ENCODE measurements around the gene DACT3. TPM values are rescaled to one million over a fixed set of nuclear protein-coding genes. Genes with fewer than 3 reads are reported as not detected.
A peak's percentile ranks its signal among the peaks of the same experiment; 100 is the strongest.

Gene DACT3
- total RNA-seq, 2 donors from 2014 or later, result 0.99 to 4.4 TPM

DNA sequence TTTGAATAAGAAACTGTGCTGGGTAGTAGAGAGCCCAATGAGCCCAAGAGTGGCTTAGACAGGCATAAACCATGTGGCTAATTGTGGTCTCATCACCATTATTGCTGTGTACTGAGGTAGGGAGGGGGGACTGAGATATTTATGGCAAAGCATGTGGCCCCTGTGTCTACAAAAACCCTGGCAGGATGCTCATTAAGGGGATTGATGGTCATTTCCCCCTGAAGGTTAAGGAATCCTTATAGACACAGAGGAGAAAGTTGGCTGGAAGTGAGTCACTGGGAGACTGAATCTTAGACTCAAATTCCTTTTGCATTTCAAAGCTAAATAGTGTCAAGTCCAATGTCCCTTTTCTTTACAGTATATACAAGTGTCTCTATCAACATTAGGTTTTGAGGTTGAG is 9.8 kb upstream of the DACT3 start:
- Histone ChIP-seq H3K9me3 (no peaks in the 10 kb centered on the region), H3K36me3 (replicated peaks in 1 of 2; ENCODE audit: insufficient read depth in 1 of 2, low read depth in 2 of 2) (peaks cover 8 to 14% of the 10 kb centered on the region in 2 donors)
- no peak for DNase-seq

DNA sequence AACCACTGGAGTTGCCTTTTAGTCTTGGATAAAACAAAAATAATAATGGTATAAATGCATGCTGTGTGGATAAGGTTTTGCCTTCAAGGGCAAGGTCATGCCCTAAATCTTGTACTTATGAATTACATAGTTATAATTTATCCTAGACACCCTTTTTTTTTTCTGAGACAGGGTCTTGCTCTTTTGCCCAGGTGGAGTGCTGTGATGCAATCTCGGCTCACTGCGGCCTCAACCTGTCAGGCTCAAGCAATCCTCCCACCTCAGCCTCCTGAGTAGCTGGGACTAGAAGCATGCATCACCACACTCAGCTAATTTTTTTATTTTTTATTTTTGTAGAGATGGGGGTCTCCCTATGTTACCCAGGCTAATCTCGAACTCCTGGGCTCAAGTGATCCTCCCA is 7.7 kb upstream of the DACT3 start:
- DNase-seq, result no peak
- Histone ChIP-seq H3K4me3 (no peak overlapping the region), H3K27ac (no peak overlapping the region), H3K36me3 (replicated peaks in 1 of 2; ENCODE audit: insufficient read depth in 1 of 2, low read depth in 2 of 2) (peaks cover under 1 to 4% of the 10 kb centered on the region in 2 donors), H3K27me3 (no peaks in the 10 kb centered on the region), H3K9me3 (no peaks in the 10 kb centered on the region), H3K4me1 (no peaks in the 10 kb centered on the region)
- TF ChIP-seq CTCF (IDR thresholded peaks at IDR 0.05), result no peak
- no peak for TF ChIP-seq POLR2A (IDR thresholded peaks at IDR 0.05)
- intact Hi-C loops (cut with DNase I), result loop anchor here (5.0 kb wide), 1 partner anchor 56 kb away; no protein-coding TSS in a partner anchor
- ATAC-seq, result no peak
- 90 to 93% methylated on average over 3 of the region's 3 CpGs for WGBS, 2 donors

More for the DNA sequence above, 9.8 kb upstream of the DACT3 start:
- Histone ChIP-seq H3K4me1 (no peaks in the 10 kb centered on the region), H3K27ac (no peak overlapping the region), H3K4me3 (no peak overlapping the region), H3K27me3 (no peaks in the 10 kb centered on the region)
- TF ChIP-seq CTCF (IDR thresholded peaks at IDR 0.05), result no peak
- TF ChIP-seq POLR2A (IDR thresholded peaks at IDR 0.05), result no peak
- intact Hi-C loops (cut with DNase I), result no loop called here
- no peak for ATAC-seq

GRCh38 chr19:46665072-46665471 is 4.1 kb upstream of the DACT3 start:
- no peak for ATAC-seq
- Histone ChIP-seq H3K4me1 (peaks cover 17% of the 10 kb centered on the region), H3K27me3 (peaks cover 0 to 4% of the 10 kb centered on the region in 2 donors), H3K9me3 (no peaks in the 10 kb centered on the region), H3K36me3 (replicated peaks in 1 of 2; ENCODE audit: insufficient read depth in 1 of 2, low read depth in 2 of 2) (no peaks in the 10 kb centered on the region), H3K4me3 (no peak overlapping the region), H3K27ac (no peak overlapping the region)
- intact Hi-C loops (cut with DNase I), result loop anchor here (5.0 kb wide), 1 partner anchor 53 kb away; no protein-coding TSS in a partner anchor
- no peak for TF ChIP-seq CTCF (IDR thresholded peaks at IDR 0.05)
- TF ChIP-seq POLR2A (IDR thresholded peaks at IDR 0.05), result no peak
- no peak for DNase-seq
- WGBS, 2 donors, result 70 to 77% methylated on average over 8 of the region's 8 CpGs

- Histone ChIP-seq H3K4me1 (peaks cover 25% of the 10 kb centered on the region), H3K36me3 (replicated peaks in 1 of 2; ENCODE audit: insufficient read depth in 1 of 2, low read depth in 2 of 2) (no peaks in the 10 kb centered on the region), H3K4me3 (no peak overlapping the region), H3K27me3 (peaks cover 0 to 17% of the 10 kb centered on the region in 2 donors), H3K27ac (peak overlapping the region; percentile 54 to 72 (median 64)), H3K9me3 (no peaks in the 10 kb centered on the region)
- ATAC-seq (peak; percentile 68), DNase-seq (peak; percentile 83 to 90 (median 88))
- peak; percentile 82 to 98 (median 95) for TF ChIP-seq CTCF (IDR thresholded peaks at IDR 0.05)
- no peak for TF ChIP-seq POLR2A (IDR thresholded peaks at IDR 0.05)
- intact Hi-C loops (cut with DNase I), result no loop called here
- 3 to 5% methylated on average over 19 of the region's 19 CpGs for WGBS, 2 donors
These were observed 982 bp upstream of the DACT3 start for GRCh38 chr19:46661735-46662592.
